ENCODE data around the gene CPM. TPM values are rescaled to one million over a fixed set of nuclear protein-coding genes. Genes with fewer than 3 reads are reported as not detected.
"Not testable (repeated sequence)": the region's sequence is repeated elsewhere in the genome, so short reads cannot be mapped to it uniquely, and the experiment has no call there.

Gene CPM
- total RNA-seq, 4 donors from 2014 or later: 11.7 to 45.4 (median 33.9) TPM

DNA sequence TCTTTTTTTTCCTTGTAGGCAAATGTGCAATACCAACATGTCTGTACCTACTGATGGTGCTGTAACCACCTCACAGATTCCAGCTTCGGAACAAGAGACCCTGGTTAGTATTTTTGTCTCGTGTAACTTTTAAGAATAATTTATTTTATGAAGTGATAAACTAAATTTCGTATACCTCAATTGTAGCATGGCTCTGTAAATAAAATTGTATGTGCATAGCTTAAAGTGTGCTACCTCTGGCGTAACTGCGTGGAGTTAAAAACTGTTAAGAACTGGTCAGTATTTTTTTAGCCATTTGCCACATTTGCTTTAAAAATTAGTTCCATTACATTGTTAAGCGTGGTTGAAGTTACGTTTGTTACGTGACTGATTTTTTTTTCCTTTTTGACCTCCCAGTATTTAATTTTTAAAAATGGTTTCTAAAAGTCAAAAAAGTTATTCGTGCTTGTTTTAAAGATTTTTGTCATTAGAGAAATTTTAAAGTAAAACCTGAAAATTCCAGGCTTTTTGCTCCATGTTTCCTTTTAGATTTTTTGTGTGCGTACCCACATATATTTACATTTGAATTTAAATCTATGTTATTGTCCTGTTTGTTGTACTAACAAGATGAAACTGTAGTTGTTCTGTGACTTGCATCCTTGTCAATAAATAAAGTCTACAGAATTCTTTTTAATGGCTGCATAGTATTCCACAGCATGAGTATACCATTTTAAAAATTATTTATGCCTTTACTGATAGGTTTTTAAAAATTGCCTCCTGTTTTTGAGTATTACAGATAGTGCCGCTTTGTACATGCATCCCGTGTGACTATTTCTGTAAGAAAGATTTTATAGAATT, 123.6 kb downstream of the CPM start:
- Histone ChIP-seq H3K9me3 (no peaks in the 10 kb centered on the region), H3K27ac (peak overlapping the region; percentile 96 to 99 (median 96)), H3K4me3 (peak overlapping the region; percentile 67 to 92 (median 78)), H3K4me1 (peaks cover 0 to 27% (median 2%) of the 10 kb centered on the region in 4 donors), H3K27me3 (no peaks in the 10 kb centered on the region), H3K36me3 (peaks cover 0 to 21% (median 0%) of the 10 kb centered on the region in 3 donors)
- no peak for DNase-seq
- TF ChIP-seq, protein P1, sequence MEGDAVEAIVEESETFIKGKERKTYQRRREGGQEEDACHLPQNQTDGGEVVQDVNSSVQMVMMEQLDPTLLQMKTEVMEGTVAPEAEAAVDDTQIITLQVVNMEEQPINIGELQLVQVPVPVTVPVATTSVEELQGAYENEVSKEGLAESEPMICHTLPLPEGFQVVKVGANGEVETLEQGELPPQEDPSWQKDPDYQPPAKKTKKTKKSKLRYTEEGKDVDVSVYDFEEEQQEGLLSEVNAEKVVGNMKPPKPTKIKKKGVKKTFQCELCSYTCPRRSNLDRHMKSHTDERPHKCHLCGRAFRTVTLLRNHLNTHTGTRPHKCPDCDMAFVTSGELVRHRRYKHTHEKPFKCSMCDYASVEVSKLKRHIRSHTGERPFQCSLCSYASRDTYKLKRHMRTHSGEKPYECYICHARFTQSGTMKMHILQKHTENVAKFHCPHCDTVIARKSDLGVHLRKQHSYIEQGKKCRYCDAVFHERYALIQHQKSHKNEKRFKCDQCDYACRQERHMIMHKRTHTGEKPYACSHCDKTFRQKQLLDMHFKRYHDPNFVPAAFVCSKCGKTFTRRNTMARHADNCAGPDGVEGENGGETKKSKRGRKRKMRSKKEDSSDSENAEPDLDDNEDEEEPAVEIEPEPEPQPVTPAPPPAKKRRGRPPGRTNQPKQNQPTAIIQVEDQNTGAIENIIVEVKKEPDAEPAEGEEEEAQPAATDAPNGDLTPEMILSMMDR (IDR thresholded peaks at IDR 0.05): no peak
- no peak for TF ChIP-seq POLR2A (IDR thresholded peaks at IDR 0.05)

DNA sequence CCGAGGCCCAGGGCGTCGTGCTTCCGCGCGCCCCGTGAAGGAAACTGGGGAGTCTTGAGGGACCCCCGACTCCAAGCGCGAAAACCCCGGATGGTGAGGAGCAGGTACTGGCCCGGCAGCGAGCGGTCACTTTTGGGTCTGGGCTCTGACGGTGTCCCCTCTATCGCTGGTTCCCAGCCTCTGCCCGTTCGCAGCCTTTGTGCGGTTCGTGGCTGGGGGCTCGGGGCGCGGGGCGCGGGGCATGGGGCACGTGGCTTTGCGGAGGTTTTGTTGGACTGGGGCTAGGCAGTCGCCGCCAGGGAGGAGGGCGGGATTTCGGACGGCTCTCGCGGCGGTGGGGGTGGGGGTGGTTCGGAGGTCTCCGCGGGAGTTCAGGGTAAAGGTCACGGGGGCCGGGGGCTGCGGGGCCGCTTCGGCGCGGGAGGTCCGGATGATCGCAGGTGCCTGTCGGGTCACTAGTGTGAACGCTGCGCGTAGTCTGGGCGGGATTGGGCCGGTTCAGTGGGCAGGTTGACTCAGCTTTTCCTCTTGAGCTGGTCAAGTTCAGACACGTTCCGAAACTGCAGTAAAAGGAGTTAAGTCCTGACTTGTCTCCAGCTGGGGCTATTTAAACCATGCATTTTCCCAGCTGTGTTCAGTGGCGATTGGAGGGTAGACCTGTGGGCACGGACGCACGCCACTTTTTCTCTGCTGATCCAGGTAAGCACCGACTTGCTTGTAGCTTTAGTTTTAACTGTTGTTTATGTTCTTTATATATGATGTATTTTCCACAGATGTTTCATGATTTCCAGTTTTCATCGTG, 124.4 kb downstream of the CPM start:
- Histone ChIP-seq H3K4me3 (peak overlapping the region; percentile 67 to 92 (median 78)), H3K36me3 (peaks cover 0 to 13% (median 0%) of the 10 kb centered on the region in 3 donors), H3K9me3 (no peaks in the 10 kb centered on the region), H3K27ac (peak overlapping the region; percentile 96 to 99 (median 96)), H3K27me3 (no peaks in the 10 kb centered on the region), H3K4me1 (peaks cover 0 to 26% (median 2%) of the 10 kb centered on the region in 4 donors)
- DNase-seq: peak; percentile 59 to 89 (median 81)
- TF ChIP-seq, protein P1 (IDR thresholded peaks at IDR 0.05): no peak
- TF ChIP-seq POLR2A (IDR thresholded peaks at IDR 0.05): peak; percentile 25 to 59

DNA sequence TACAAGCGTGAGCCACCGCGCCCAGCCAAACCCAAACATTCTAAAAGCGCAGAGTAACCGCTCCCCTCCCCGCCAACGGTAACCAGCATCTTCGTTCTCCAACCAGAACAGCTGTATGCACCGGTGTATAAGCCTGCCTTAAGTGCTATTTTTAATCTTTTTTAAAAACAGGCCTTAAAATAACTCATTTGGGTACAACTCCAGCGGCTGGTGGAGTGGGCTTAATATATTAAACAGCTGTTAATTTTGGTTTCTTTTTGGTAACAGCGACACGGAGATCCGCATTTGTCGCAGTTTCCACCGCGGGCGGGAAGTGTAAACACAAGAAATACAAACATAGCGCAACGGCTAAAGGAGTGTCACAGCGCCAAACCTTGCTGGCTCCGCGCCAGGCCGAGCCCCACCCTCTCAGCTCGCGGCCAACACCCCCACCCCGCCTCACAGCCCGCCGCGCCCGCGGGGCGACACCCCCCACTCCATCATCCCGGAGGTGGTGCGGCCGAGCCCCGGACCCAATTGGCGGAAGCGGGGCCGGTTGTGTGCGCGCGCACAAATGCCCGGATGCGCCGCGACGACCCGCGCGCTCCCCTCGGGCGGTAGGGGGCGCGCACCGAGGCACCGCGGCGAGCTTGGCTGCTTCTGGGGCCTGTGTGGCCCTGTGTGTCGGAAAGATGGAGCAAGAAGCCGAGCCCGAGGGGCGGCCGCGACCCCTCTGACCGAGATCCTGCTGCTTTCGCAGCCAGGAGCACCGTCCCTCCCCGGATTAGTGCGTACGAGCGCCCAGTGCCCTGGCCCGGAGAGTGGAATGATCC, 125.2 kb downstream of the CPM start, which contains the start of gene MDM2:
Gene MDM2 (plus strand): TSS at position 602 of the 812 bp plus-strand sequence. CDS start 301 bp downstream, outside the sequence.
- TF ChIP-seq, protein P1 (IDR thresholded peaks at IDR 0.05): peak; percentile 69 to 93 (median 90)
- peak; percentile 81 to 86 for TF ChIP-seq POLR2A (IDR thresholded peaks at IDR 0.05)
- no peaks in the 10 kb centered on the region for H3K9me3 ChIP-seq
- H3K36me3 ChIP-seq: peaks cover 0 to 8% (median 0%) of the 10 kb centered on the region in 3 donors
- peak; percentile 93 to 98 (median 97) for DNase-seq
- peak within 1 kb of the TSS; percentile 67 to 92 (median 78) for H3K4me3 ChIP-seq
- H3K4me1 ChIP-seq: peaks cover 0 to 18% (median 2%) of the 10 kb centered on the region in 4 donors
- peak within 1 kb of the TSS; percentile 96 to 99 (median 96) for H3K27ac ChIP-seq
- H3K27me3 ChIP-seq: no peaks in the 10 kb centered on the region

DNA sequence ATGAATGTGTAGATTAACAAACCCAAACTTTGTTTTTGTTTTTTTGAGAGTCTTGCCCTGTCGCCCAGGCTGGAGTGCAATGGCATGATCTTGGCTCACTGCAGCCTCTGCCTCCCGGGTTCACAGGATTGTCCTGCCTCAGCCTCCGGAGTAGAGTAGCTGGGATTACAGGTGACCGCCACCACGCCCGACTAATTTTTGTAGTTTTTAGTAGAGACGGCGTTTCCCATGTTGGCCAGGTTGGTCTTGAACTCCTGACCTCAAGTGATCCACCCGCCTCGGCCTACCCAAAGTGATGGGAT, 125.7 kb downstream of the CPM start:
- not testable (repeated sequence) for H3K27me3 ChIP-seq

DNA sequence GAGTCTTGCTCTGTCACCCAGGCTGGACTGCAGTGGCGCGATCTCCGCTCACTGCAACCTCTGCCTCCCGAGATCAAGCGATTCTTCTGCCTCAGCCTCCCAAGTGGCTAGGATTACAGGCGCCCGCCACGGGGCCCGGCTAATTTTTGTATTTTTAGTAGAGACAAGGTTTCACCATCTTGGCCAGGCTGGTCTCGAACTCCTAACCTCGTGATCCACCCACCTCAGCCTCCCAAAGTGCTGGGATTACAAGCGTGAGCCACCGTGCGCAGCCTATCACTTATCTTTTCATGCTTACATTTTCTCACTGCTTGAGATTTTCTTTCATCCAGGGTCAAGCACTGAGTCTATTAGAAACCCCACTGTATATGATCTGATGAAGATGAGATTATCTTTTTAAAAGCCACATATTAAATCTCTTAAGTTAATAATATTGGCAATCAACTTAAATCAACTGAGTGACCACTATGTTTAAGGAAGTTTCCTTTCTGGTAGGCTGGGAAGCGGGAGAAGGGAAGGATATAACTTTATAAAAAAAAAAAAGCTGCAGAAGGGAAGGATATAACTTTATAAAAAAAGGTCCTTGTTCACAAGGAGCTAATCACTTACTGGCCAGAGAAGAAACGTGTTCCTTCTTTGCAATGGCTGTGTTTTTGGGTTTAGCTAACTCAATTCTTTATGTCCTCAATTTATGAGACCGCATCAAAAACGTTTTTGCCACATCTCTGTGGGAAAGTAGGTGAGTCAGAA, 126.3 kb downstream of the CPM start:
- no peak for DNase-seq
- Histone ChIP-seq H3K9me3 (no peaks in the 10 kb centered on the region), H3K4me1 (peaks cover 0 to 7% (median 0%) of the 10 kb centered on the region in 4 donors), H3K27ac (peak overlapping the region; percentile 96 to 99 (median 96)), H3K36me3 (peaks cover 0 to 8% (median 0%) of the 10 kb centered on the region in 3 donors), H3K4me3 (peak overlapping the region in 3 of 4 donors; percentile 67 to 92 (median 79)), H3K27me3 (no peaks in the 10 kb centered on the region)
- no peak for TF ChIP-seq POLR2A (IDR thresholded peaks at IDR 0.05)
- TF ChIP-seq, protein P1 (IDR thresholded peaks at IDR 0.05): no peak

More for the DNA sequence above, 125.7 kb downstream of the CPM start:
- not testable (repeated sequence) for H3K36me3 ChIP-seq, H3K9me3 ChIP-seq, DNase-seq
- Histone ChIP-seq H3K27ac (peak overlapping the region; percentile 96 to 99 (median 96)), H3K4me3 (peak overlapping the region; percentile 67 to 92 (median 78)), H3K4me1 (peaks cover 0 to 12% (median 2%) of the 10 kb centered on the region in 4 donors)

Measured in Peyer's patch (tissue), 4 donors.